Brain pericyte (primary cell): ENCODE data around the gene KRTAP5-2.

Experiments used
- DNase-seq: peaks from one replicate; pipeline ENCODE4 v3.0.0-alpha.2; 2012; ENCODE audit warnings: low read depth, low spot score

The KRTAP5-2 gene

GRCh38 chr11:1556278-1556902, 41.7 kb downstream of the KRTAP5-2 start:
- DNase-seq, result no peak

- no peak for DNase-seq
Observed at GRCh38 chr11:1555713-1556153, 42.4 kb downstream of the KRTAP5-2 start.

GRCh38 chr11:1554981-1555712, 42.9 kb downstream of the KRTAP5-2 start:
- no peak for DNase-seq

- no peak for DNase-seq
Observed at GRCh38 chr11:1553808-1554594, 44.1 kb downstream of the KRTAP5-2 start.

- DNase-seq, result no peak
Observed at GRCh38 chr11:1549338-1550330, 48.5 kb downstream of the KRTAP5-2 start.

GRCh38 chr11:1548221-1549070, 49.6 kb downstream of the KRTAP5-2 start:
- no peak for DNase-seq

- no peak for DNase-seq
Observed at GRCh38 chr11:1547467-1548098, 50.5 kb downstream of the KRTAP5-2 start.
